ENCODE data around the gene MACROD2. TPM values are rescaled to one million over a fixed set of nuclear protein-coding genes. Genes with fewer than 3 reads are reported as not detected.

Gene MACROD2
- total RNA-seq, 1 experiment from 2014 or later: 3.7 TPM

DNA sequence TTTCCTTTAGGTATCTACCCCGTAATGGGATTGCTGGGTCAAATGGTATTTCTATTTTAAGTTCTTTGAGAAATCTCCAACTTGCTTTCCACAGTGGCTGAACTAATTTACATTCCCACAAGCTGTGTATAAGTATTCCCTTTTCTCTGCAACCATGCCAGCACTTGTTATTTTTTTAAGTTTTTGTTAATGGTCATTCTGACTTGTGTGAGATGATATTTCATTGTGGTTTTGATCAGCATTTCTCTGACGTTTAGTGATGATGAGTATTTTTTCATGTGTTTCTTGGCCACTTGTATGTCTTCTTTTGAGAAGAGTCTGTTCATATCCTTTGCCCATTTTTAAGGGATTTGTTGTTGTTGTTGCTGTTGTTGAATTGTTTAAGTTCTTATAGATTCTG is 1706.8 kb downstream of the MACROD2 start:
- Histone ChIP-seq H3K27me3 (ENCODE audit: insufficient read depth, low read length) (no peaks in the 10 kb centered on the region), H3K79me2 (ENCODE audit: insufficient read depth, low read length) (no peaks in the 10 kb centered on the region), H2AFZ (ENCODE audit: low read depth, low read length, poor library complexity, severe bottlenecking) (no peak overlapping the region), H3K4me1 (ENCODE audit: control insufficient read depth in 1 of 2, insufficient read depth in 2 of 2, low read length in 2 of 2) (no peaks in the 10 kb centered on the region), H4K20me1 (ENCODE audit: insufficient read depth) (no peaks in the 10 kb centered on the region), H3K4me3 (replicated peaks in 1 of 2; ENCODE audit: low read depth in 1 of 2, low read length in 2 of 2) (no peak overlapping the region), H3K4me2 (ENCODE audit: low read length) (no peak overlapping the region), H3K36me3 (ENCODE audit: control insufficient read depth in 1 of 2, insufficient read depth in 2 of 2, low read length in 2 of 2) (no peaks in the 10 kb centered on the region), H3K27ac (ENCODE audit: low read depth, low read length) (no peak overlapping the region), H3K9me3 (ENCODE audit: control insufficient read depth in 1 of 2, insufficient read depth in 1 of 2, low read depth in 1 of 2, low read length in 2 of 2) (peaks cover 4 to 9% of the 10 kb centered on the region in 2 experiments; a peak in 2 of 4 replicates), H3K9ac (ENCODE audit: low read length) (no peak overlapping the region), H3K9me2 (ENCODE audit: insufficient read depth) (no peaks in the 10 kb centered on the region)
- intact Hi-C loops (cut with micrococcal nuclease): no loop called here
- RAD21 ChIA-PET (ENCODE audit: low non-redundant PET in 1 of 2, low total read pairs in 2 of 2, uncharacterized antibody in 2 of 2, unreplicated experiment in 2 of 2): no interaction called here
- DNase-seq (ENCODE audit: low read depth, low spot score) (no peak), ATAC-seq (no peak)
- no TSS peak for BruUV-seq (replicated peaks)
- CTCF ChIA-PET: no interaction called here
- TF ChIP-seq ZFX (IDR thresholded peaks at IDR 0.05) (no peak), SIN3A (IDR thresholded peaks at IDR 0.05; ENCODE audit: low read depth) (no peak), POLR2A (IDR thresholded peaks at IDR 0.05; ENCODE audit: borderline replicate concordance, extremely low read depth, insufficient read depth, insufficient read length) (no peak), RAD21 (IDR thresholded peaks at IDR 0.05; ENCODE audit: low read depth) (no peak), TCF7L2 (IDR thresholded peaks at IDR 0.05; ENCODE audit: borderline replicate concordance, extremely low read depth, insufficient read depth, insufficient read length) (no peak), ZBTB33 (IDR thresholded peaks at IDR 0.05; ENCODE audit: extremely low read depth, insufficient replicate concordance, low read length) (no peak), CEBPB (IDR thresholded peaks at IDR 0.05; ENCODE audit: low read depth) (no peak), SRF (IDR thresholded peaks at IDR 0.05; ENCODE audit: low read depth) (no peak), ELF1 (IDR thresholded peaks at IDR 0.05; ENCODE audit: borderline replicate concordance, low read depth) (no peak), FOSL1 (IDR thresholded peaks at IDR 0.05; ENCODE audit: low read depth) (no peak), EZH2 (IDR thresholded peaks at IDR 0.05) (no peak), EZH2phosphoT487 (IDR thresholded peaks at IDR 0.05; ENCODE audit: borderline replicate concordance) (no peak), JUND (IDR thresholded peaks at IDR 0.05) (no peak), CBX3 (IDR thresholded peaks at IDR 0.05; ENCODE audit: low read depth) (no peak), REST (IDR thresholded peaks at IDR 0.05; ENCODE audit: low read depth) (no peak)
- TF ChIP-seq, protein P1, sequence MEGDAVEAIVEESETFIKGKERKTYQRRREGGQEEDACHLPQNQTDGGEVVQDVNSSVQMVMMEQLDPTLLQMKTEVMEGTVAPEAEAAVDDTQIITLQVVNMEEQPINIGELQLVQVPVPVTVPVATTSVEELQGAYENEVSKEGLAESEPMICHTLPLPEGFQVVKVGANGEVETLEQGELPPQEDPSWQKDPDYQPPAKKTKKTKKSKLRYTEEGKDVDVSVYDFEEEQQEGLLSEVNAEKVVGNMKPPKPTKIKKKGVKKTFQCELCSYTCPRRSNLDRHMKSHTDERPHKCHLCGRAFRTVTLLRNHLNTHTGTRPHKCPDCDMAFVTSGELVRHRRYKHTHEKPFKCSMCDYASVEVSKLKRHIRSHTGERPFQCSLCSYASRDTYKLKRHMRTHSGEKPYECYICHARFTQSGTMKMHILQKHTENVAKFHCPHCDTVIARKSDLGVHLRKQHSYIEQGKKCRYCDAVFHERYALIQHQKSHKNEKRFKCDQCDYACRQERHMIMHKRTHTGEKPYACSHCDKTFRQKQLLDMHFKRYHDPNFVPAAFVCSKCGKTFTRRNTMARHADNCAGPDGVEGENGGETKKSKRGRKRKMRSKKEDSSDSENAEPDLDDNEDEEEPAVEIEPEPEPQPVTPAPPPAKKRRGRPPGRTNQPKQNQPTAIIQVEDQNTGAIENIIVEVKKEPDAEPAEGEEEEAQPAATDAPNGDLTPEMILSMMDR (IDR thresholded peaks at IDR 0.05 in 2 of 3, conservative IDR thresholded peaks at IDR 0.05 in 1 of 3; ENCODE audit: borderline replicate concordance in 1 of 3, insufficient read depth in 1 of 3, low read depth in 2 of 3, low read length in 2 of 3): no peak
- POLR2A ChIA-PET: no interaction called here

Data from HCT116 (cell line).